GM10266 (cell line): Measurements from ENCODE around the gene PLCL2.

Experiments used
- DNase-seq: peaks from one replicate; pipeline ENCODE4 v3.0.0; 2012; ENCODE audit errors: extremely low spot score
- TF ChIP-seq, protein P1 (sequence below): IDR thresholded peaks from 2 replicates; pipeline ENCODE4 v1.5.1; 2012; ENCODE audit warnings: mild to moderate bottlenecking, low read depth; ENCODE audit not compliant: control insufficient read depth, insufficient read depth; ENCODE audit errors: missing control alignments

The PLCL2 gene

GRCh38 chr3:16893618-16894200, 9.0 kb downstream of the PLCL2 start:
- no peak for DNase-seq
- TF ChIP-seq, protein P1, sequence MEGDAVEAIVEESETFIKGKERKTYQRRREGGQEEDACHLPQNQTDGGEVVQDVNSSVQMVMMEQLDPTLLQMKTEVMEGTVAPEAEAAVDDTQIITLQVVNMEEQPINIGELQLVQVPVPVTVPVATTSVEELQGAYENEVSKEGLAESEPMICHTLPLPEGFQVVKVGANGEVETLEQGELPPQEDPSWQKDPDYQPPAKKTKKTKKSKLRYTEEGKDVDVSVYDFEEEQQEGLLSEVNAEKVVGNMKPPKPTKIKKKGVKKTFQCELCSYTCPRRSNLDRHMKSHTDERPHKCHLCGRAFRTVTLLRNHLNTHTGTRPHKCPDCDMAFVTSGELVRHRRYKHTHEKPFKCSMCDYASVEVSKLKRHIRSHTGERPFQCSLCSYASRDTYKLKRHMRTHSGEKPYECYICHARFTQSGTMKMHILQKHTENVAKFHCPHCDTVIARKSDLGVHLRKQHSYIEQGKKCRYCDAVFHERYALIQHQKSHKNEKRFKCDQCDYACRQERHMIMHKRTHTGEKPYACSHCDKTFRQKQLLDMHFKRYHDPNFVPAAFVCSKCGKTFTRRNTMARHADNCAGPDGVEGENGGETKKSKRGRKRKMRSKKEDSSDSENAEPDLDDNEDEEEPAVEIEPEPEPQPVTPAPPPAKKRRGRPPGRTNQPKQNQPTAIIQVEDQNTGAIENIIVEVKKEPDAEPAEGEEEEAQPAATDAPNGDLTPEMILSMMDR = no peak

- no peak for DNase-seq
- TF ChIP-seq, protein P1 = no peak
Observed at GRCh38 chr3:16896094-16896627, 11.4 kb downstream of the PLCL2 start.

- TF ChIP-seq, protein P1 = no peak
- DNase-seq = no peak
Observed at GRCh38 chr3:16896820-16897219, 12.1 kb downstream of the PLCL2 start.

GRCh38 chr3:16897254-16897926, 12.6 kb downstream of the PLCL2 start:
- DNase-seq = no peak
- TF ChIP-seq, protein P1 = no peak

GRCh38 chr3:16898595-16899395, 14.0 kb downstream of the PLCL2 start:
- TF ChIP-seq, protein P1 = no peak
- DNase-seq = no peak

DNA sequence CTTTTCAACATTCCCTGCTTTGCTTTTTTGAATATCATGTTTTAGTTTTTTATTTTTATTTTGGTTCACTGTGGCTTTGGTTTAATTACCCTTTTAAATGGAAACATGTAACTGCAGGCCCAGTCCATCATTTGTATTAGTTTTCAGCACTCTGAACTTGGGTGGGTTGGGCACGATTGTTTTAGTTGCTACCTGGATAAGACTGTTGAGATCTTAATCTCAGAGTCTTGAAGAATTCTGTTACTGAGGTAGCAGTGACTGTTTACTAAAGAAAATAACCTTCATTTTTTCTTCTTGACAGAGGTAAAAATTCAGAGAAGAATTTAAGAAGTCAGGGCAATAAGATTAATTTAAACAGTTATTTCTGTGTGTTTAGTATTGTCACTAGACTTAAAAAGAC, 15.2 kb downstream of the PLCL2 start:
- no peak for DNase-seq
- TF ChIP-seq, protein P1 = no peak

GRCh38 chr3:16900779-16901440, 16.2 kb downstream of the PLCL2 start:
- TF ChIP-seq, protein P1 = no peak
- no peak for DNase-seq
